GM19397 (cell line): Measurements from ENCODE around the gene RAD9B.
"Not testable (repeated sequence)": the region's sequence is repeated elsewhere in the genome, so short reads cannot be mapped to it uniquely, and the experiment has no call there.

ENCODE experiments used
- ATAC-seq: cut with Tn5 transposase; IDR thresholded peaks from one replicate; pipeline ENCODE4 v1.9.1; 2021; ENCODE audit warnings: mild to moderate bottlenecking, moderate library complexity; ENCODE audit not compliant: unreplicated experiment

RAD9B gene

GRCh38 chr12:110501752-110502738 lies at the start of gene RAD9B, which contains the start of gene VPS29:
RAD9B (plus strand) TSS chr12:110502331; CDS start chr12:110502338, 7 bp downstream.
VPS29 (minus strand) TSS chr12:110502111; CDS start chr12:110502051, 60 bp downstream.
- ATAC-seq: peak; percentile 96

- ATAC-seq: no peak
Measured at GRCh38 chr12:110453569-110454296, 48.4 kb upstream of the RAD9B start.

GRCh38 chr12:110458756-110459155 lies 43.4 kb upstream of the RAD9B start:
- ATAC-seq: no peak

DNA sequence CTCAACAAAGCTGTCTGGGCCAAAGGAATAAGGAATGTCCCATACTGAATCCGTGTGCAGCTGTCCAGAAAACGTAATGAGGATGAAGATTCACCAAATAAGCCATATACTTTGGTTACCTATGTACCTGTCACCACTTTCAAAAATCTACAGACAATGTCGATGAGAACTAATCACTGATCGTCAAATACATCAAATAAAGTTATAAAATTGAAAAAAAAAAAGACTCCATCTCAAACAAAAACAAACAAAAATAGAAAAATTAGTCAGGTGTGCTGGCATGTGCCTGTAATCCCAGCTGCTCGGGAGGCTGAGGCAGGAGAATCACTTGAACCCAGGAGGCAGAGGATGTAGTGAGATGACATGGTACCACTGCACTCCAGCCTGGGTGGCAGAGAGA lies 40.9 kb upstream of the RAD9B start:
- not testable (repeated sequence) for ATAC-seq

GRCh38 chr12:110465024-110465423 lies 37.1 kb upstream of the RAD9B start:
- no peak for ATAC-seq

DNA sequence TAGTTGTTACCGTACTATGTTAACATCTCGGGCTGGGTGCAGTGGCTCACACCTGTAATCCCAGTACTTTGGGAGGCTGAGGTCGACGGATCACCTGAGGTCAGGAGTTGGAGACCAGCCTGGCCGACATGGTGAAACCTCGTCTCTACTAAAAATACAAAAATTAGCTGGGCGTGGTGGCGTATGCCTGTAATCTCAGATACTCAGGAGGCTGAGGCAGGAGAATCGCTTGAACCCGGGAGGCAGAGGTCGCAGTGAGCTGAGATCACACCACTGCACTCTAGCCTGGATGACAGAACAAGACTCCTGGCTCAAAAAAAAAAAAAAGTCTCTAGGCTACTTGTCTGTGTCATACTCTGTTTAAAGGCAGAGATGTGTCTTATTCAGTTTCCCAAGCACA lies 36.4 kb upstream of the RAD9B start:
- not testable (repeated sequence) for ATAC-seq

- ATAC-seq: no peak
Measured at GRCh38 chr12:110466791-110467190, 35.3 kb upstream of the RAD9B start.

DNA sequence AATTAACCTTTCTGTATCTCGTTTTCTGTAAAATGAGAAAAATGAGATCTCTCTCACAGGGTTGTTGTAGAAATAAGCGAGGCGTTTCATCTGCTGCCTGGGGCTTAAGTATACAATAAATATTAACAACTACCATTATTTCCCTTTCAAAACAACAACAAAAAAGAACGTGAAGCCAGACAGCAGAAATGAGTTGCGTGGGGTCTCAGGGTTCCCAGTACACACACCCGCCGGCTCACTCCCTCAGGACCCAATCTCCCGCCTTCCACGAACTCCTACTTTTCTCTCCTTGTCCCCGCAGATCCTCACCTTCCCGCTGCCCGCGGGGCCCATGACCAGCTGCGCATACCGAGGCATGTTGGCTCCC lies 34.3 kb upstream of the RAD9B start:
- no peak for ATAC-seq

DNA sequence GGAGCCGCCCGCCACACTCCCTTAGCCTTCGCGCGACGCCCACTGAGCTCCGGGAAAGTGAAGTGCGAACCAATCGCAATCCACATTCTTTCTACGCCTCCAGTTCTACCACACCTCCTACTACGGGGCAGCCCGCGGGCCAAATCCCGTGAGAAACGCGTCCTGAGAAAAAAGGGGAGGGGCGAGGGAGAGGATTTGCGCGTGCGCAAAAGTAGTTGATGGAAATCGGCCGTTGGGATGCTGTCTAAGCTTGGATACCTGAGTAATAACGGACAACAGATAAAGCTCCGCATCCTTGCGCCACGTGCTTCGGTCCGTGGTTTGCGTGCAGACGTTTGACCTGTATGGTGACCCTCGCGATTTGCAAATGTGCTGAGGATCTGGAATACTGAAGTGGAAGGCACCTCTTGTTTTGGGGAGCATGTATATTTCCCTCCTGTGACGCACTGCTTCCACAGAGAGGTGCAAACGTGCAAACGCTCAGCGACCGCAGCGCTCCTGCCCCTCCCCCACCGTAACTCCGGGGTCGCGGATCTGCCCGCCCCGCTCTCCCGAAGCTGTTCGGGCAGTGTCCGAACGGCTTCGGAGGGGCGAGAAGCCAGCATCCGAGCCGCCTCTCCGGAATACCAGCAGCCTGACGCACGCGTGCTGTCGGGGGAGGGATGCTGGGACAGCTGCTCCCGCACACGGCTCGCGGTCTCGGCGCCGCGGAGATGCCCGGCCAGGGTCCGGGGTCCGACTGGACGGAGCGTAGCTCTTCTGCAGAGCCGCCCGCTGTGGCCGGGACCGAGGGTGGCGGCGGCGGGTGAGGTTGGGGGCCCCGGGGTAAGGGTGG lies 33.7 kb upstream of the RAD9B start, which contains the start of the genes FAM216A and GPN3:
Gene FAM216A (plus strand): TSS at position 632 of the 835 bp plus-strand sequence. CDS start 31 bp downstream, at position 663.
Gene GPN3 (minus strand): TSS at position 44 of the 835 bp plus-strand sequence. CDS start 54 bp downstream, outside the sequence.
- peak; percentile 66 for ATAC-seq

- ATAC-seq: no peak
Measured at GRCh38 chr12:110475426-110475825, 26.7 kb upstream of the RAD9B start.

DNA sequence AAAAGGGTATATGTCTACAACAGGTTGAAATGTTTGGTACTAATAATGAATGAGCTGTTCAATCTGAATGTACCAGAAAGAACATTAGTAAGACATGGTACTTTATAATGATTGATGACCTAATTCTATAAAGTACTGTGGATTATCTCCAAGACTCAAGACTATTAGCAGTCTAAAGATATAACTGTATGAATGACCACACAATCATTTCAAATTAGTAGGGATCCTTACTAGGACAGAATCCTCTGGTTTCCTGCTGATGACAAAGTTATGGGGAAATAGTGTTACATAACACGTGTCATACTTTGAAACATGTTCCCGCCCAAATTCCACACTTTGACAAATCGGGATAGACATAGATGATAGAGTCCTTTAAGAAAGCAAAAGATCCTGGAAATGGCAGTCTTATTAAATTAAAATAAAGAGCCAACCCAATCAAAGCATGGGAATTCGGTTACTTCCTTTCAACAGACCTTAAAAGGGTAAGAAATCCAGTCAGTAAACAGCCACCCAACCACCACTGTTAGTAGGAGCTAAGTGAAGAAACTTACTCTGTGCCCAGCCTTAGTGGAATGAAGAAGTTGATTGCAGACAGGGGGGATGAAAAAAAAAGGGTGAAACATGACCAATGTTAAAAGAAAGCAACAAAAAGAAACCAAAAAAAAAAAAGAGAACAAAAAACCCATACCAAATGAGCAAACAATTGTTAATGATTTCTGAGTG lies 3.0 kb upstream of the RAD9B start:
- ATAC-seq: no peak

DNA sequence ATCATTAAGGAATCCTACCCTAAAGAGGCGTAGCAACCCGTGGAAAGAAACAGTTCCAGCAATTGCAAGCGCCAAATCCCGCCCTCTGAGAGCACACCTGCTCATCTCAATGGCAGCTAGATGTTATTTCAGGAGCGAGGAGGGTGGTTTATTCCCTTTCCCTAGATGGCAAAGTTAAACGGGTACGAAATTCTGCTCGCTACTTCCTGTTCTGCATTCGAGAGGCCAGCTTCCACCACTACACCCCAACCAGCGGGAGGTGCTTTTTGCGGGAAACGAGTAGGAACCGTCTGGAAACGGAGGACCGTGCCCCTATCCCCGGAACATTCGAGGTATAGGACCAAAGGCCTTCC lies 756 bp upstream of the RAD9B start:
- ATAC-seq: no peak

DNA sequence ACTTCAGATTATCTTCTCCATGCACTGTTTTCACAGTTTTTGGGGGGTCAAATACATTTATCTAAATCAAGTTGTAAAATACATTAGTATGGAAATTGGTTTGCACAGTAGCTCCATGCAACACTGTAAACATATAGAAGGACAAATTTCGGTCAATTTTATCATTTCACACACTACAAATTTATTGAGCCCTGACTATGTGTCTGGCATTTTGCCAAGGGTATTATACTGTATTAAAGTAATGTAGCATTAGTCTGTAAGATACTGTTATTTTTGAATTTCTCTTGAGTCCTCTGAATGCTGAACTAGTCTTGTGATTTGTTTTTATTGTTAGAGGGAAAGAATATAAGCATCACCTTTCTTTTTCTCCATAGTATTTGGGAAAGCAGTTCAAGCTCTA lies 1.3 kb downstream of the RAD9B start:
- ATAC-seq: no peak

GRCh38 chr12:110505332-110505731 lies 3.2 kb downstream of the RAD9B start:
- ATAC-seq: no peak

- no peak for ATAC-seq
Measured at GRCh38 chr12:110508071-110508586, 6.0 kb downstream of the RAD9B start.

DNA sequence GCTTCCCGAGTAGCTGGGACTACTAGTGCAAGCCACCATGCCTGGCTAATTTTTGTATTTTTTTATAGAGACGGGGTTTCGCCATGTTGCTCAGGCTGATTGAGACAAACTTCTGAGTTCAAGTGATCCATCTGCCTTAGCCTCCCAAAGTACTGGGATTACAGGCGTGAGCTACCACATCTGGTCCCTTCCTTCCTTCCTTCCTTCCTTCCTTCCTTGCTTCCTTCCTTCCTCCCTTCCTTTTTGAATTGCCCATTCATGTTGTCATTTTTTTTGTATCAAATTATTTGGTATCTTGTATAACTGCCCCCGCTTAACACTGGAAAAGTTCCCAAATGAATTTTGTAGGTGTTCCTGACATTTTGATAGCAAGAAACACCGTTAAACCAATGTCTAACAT lies 11.7 kb downstream of the RAD9B start:
- no peak for ATAC-seq

DNA sequence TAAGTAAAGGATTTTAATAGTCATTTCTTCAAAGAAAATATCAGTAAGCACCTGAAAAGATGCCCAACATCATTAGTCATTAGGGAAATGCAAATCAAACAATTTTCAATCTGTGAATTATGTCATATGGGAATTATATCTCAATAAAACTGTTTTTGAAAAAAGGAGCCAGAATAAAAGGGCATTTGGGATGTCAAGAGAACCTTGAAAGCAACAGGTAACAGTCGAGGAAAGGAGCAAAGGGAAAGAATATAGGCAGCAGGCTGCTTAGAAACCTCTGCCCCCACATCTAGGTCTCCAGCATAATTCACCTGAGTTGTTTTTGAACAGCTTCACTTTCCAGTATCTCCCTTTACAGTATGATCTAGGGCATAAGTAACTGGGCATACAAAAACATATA lies 12.2 kb downstream of the RAD9B start:
- no peak for ATAC-seq

GRCh38 chr12:110516995-110517394 lies 14.9 kb downstream of the RAD9B start:
- no peak for ATAC-seq

GRCh38 chr12:110518014-110518413 lies 15.9 kb downstream of the RAD9B start:
- not testable (repeated sequence) for ATAC-seq
